Neuronal stem cell (in vitro differentiated cells): ENCODE measurements around the gene KRTAP5-2.

Experiments
- DNase-seq: peaks from one replicate; pipeline ENCODE4 v3.0.0-alpha.2; 2013; ENCODE audit warnings: low spot score
- H2AFZ ChIP-seq: one replicate; pipeline ENCODE4 v1.6.1; 2013; ENCODE audit warnings: mild to moderate bottlenecking, low read length, inconsistent platforms
- H2AK5ac ChIP-seq: 2 replicates; pipeline ENCODE4 v1.6.1; 2013; ENCODE audit warnings: low read depth, mild to moderate bottlenecking, inconsistent platforms, low read length, moderate library complexity, mixed read lengths
- H2BK120ac ChIP-seq: 2 replicates; pipeline ENCODE4 v1.6.1; 2013; ENCODE audit warnings: low read depth, mild to moderate bottlenecking, inconsistent platforms, low read length, moderate library complexity, mixed read lengths
- H2BK12ac ChIP-seq: one replicate; pipeline ENCODE4 v1.6.1; 2013; ENCODE audit warnings: low read length, inconsistent platforms
- H2BK15ac ChIP-seq: 2 replicates; pipeline ENCODE4 v1.6.1; 2013; ENCODE audit warnings: mild to moderate bottlenecking, low read length, inconsistent platforms, mixed read lengths
- H2BK5ac ChIP-seq: one replicate; pipeline ENCODE4 v1.6.1; 2013; ENCODE audit warnings: inconsistent platforms, mild to moderate bottlenecking, low read length, moderate library complexity
- H3K14ac ChIP-seq: one replicate; pipeline ENCODE4 v1.6.1; 2013; ENCODE audit warnings: low read length, inconsistent platforms
- H3K18ac ChIP-seq: 2 replicates; pipeline ENCODE4 v1.6.1; 2013; ENCODE audit warnings: low read length, inconsistent platforms
- H3K23ac ChIP-seq: 2 replicates; pipeline ENCODE4 v1.6.1; 2013; ENCODE audit warnings: low read depth, mild to moderate bottlenecking, mixed read lengths, low read length, inconsistent platforms; ENCODE audit not compliant: poor library complexity
- H3K27ac ChIP-seq: replicated peaks from 3 replicates; pipeline ENCODE4 v1.5.1; 2013; ENCODE audit warnings: low read length, inconsistent platforms
- H3K27me3 ChIP-seq, 3 experiments: 2 replicates each; pipeline ENCODE4 v1.6.1; 2013; ENCODE audit warnings: low read length in 3 of 3, mild to moderate bottlenecking in 2 of 3, inconsistent platforms in 1 of 3, low read depth in 1 of 3, mixed read lengths in 1 of 3, moderate library complexity in 1 of 3; ENCODE audit not compliant: control insufficient read depth in 3 of 3, insufficient read depth in 3 of 3
- H3K36me3 ChIP-seq, 2 donors: replicated peaks in 1 of 2; 2 replicates each; pipeline ENCODE4 v1.6.1; 2013; ENCODE audit warnings: low read length in 2 of 2; ENCODE audit not compliant: control insufficient read depth in 2 of 2, insufficient read depth in 2 of 2
- H3K4ac ChIP-seq: 2 replicates; pipeline ENCODE4 v1.6.1; 2013; ENCODE audit warnings: inconsistent platforms, mild to moderate bottlenecking, low read length, moderate library complexity
- H3K4me1 ChIP-seq, 2 donors: 1 replicate in 1 of 2; 2 replicates in 1 of 2; pipeline ENCODE4 v1.6.1; 2013; ENCODE audit warnings: low read length in 2 of 2, low read depth in 1 of 2; ENCODE audit not compliant: control insufficient read depth in 2 of 2, insufficient read depth in 1 of 2
- H3K4me2 ChIP-seq: one replicate; pipeline ENCODE4 v1.6.1; 2013; ENCODE audit warnings: mild to moderate bottlenecking, low read length, inconsistent platforms; ENCODE audit not compliant: insufficient read depth, poor library complexity, severe bottlenecking
- H3K4me3 ChIP-seq, 2 donors: 2 replicates each; pipeline ENCODE4 v1.5.1; 2013; ENCODE audit warnings: low read length in 2 of 2, mild to moderate bottlenecking in 2 of 2, inconsistent platforms in 1 of 2, moderate library complexity in 1 of 2
- H3K79me1 ChIP-seq: one replicate; pipeline ENCODE4 v1.6.1; 2013; ENCODE audit warnings: low read depth, mild to moderate bottlenecking, inconsistent platforms, low read length, moderate library complexity
- H3K9ac ChIP-seq: one replicate; pipeline ENCODE4 v1.6.1; 2013; ENCODE audit warnings: mild to moderate bottlenecking, low read depth, low read length, inconsistent platforms; ENCODE audit not compliant: poor library complexity
- H3K9me3 ChIP-seq, 2 donors: replicated peaks in 1 of 2; 2 replicates each; pipeline versions ENCODE3 to v1.6.1; 2013; ENCODE audit warnings: low read length in 2 of 2, mild to moderate bottlenecking in 2 of 2, inconsistent platforms in 1 of 2, low read depth in 1 of 2, mixed read lengths in 1 of 2, moderate library complexity in 1 of 2; ENCODE audit not compliant: control insufficient read depth in 2 of 2, insufficient read depth in 1 of 2
- H4K8ac ChIP-seq: one replicate; pipeline ENCODE4 v1.6.1; 2013; ENCODE audit warnings: low read depth, mild to moderate bottlenecking, inconsistent platforms, low read length, moderate library complexity
- H4K91ac ChIP-seq: one replicate; pipeline ENCODE4 v1.6.1; 2013; ENCODE audit warnings: low read length, low read depth, mild to moderate bottlenecking, inconsistent platforms; ENCODE audit not compliant: poor library complexity
- WGBS, 2 donors: extraction: QIAGEN DNeasy Blood & Tissue Kit; methylation state at CpG; one replicate each; pipeline ENCODE4 v1.1.7; 2013; ENCODE audit warnings: missing lambda C conversion rate in 2 of 2, mixed read lengths in 1 of 2; ENCODE audit not compliant: insufficient read length in 2 of 2, insufficient replicate concordance in 1 of 2; ENCODE audit errors: extremely low coverage in 2 of 2; 5-methylcytosine and 5-hydroxymethylcytosine counted together

KRTAP5-2 gene

GRCh38 chr11:1640076-1640946 is 42.2 kb upstream of the KRTAP5-2 start:
- no peak overlapping the region for H2AK5ac ChIP-seq
- no peak overlapping the region for H3K14ac ChIP-seq
- peak overlapping the region; percentile 58 for H2BK15ac ChIP-seq
- H3K18ac ChIP-seq: peak overlapping the region; percentile 48
- H2BK5ac ChIP-seq: no peak overlapping the region
- H2AFZ ChIP-seq: no peak overlapping the region
- H3K4me3 ChIP-seq: no peak overlapping the region
- no peak overlapping the region for H3K23ac ChIP-seq
- H2BK12ac ChIP-seq: no peak overlapping the region
- no CpG with 5 or more reads among the region's 32 CpGs for WGBS, 2 donors
- no peaks in the 10 kb centered on the region for H3K4me1 ChIP-seq
- H3K4me2 ChIP-seq: no peak overlapping the region
- no peak overlapping the region for H3K4ac ChIP-seq
- H3K27ac ChIP-seq: no peak overlapping the region
- peak; percentile 48 for DNase-seq
- peaks cover 0 to 53% (median 0%) of the 10 kb centered on the region in 3 experiments for H3K27me3 ChIP-seq
- no peak overlapping the region for H2BK120ac ChIP-seq
- no peak overlapping the region for H4K8ac ChIP-seq
- no peak overlapping the region for H3K9ac ChIP-seq
- H4K91ac ChIP-seq: no peak overlapping the region
- H3K36me3 ChIP-seq: no peaks in the 10 kb centered on the region
- H3K9me3 ChIP-seq: no peaks in the 10 kb centered on the region
- H3K79me1 ChIP-seq: no peaks in the 10 kb centered on the region

- Histone ChIP-seq H3K27ac (no peak overlapping the region), H3K23ac (no peak overlapping the region), H3K18ac (no peak overlapping the region), H3K36me3 (no peaks in the 10 kb centered on the region), H2BK15ac (no peak overlapping the region), H3K14ac (no peak overlapping the region), H3K4me1 (no peaks in the 10 kb centered on the region), H4K8ac (no peak overlapping the region), H2BK120ac (no peak overlapping the region), H2BK5ac (no peak overlapping the region), H3K4me3 (no peak overlapping the region), H3K4me2 (no peak overlapping the region), H4K91ac (no peak overlapping the region), H3K79me1 (no peaks in the 10 kb centered on the region), H3K4ac (no peak overlapping the region), H2AFZ (no peak overlapping the region), H3K27me3 (peaks cover 0 to 46% (median 0%) of the 10 kb centered on the region in 3 experiments), H3K9ac (no peak overlapping the region), H2AK5ac (no peak overlapping the region), H2BK12ac (no peak overlapping the region), H3K9me3 (no peaks in the 10 kb centered on the region)
- WGBS, 2 donors: no CpG with 5 or more reads among the region's 15 CpGs
- no peak for DNase-seq
Measured at GRCh38 chr11:1639666-1640065, 41.6 kb upstream of the KRTAP5-2 start.

- Histone ChIP-seq H3K4ac (no peak overlapping the region), H2AK5ac (no peak overlapping the region), H3K36me3 (no peaks in the 10 kb centered on the region), H4K91ac (no peak overlapping the region), H3K23ac (no peak overlapping the region), H2AFZ (no peak overlapping the region), H2BK5ac (no peak overlapping the region), H2BK15ac (no peak overlapping the region), H3K4me2 (no peak overlapping the region), H4K8ac (no peak overlapping the region), H3K4me3 (no peak overlapping the region), H3K4me1 (no peaks in the 10 kb centered on the region), H3K14ac (no peak overlapping the region), H2BK120ac (no peak overlapping the region), H2BK12ac (no peak overlapping the region), H3K27me3 (peaks cover 0 to 41% (median 0%) of the 10 kb centered on the region in 3 experiments), H3K9me3 (no peaks in the 10 kb centered on the region), H3K9ac (peak overlapping the region; percentile 75), H3K18ac (no peak overlapping the region), H3K27ac (no peak overlapping the region), H3K79me1 (no peaks in the 10 kb centered on the region)
- no CpG with 5 or more reads among the region's 18 CpGs for WGBS, 2 donors
- DNase-seq: no peak
Measured at GRCh38 chr11:1639102-1639620, 41.1 kb upstream of the KRTAP5-2 start.

GRCh38 chr11:1638344-1638743 is 40.2 kb upstream of the KRTAP5-2 start:
- H2AK5ac ChIP-seq: no peak overlapping the region
- H4K91ac ChIP-seq: no peak overlapping the region
- H3K14ac ChIP-seq: no peak overlapping the region
- no peaks in the 10 kb centered on the region for H3K36me3 ChIP-seq
- H3K18ac ChIP-seq: no peak overlapping the region
- DNase-seq: no peak
- WGBS, 2 donors: no CpG with 5 or more reads among the region's 8 CpGs
- no peak overlapping the region for H2AFZ ChIP-seq
- H3K4me1 ChIP-seq: no peaks in the 10 kb centered on the region
- no peak overlapping the region for H2BK120ac ChIP-seq
- H3K79me1 ChIP-seq: no peaks in the 10 kb centered on the region
- H3K4me2 ChIP-seq: no peak overlapping the region
- no peak overlapping the region for H3K4ac ChIP-seq
- no peak overlapping the region for H3K4me3 ChIP-seq
- H3K27ac ChIP-seq: no peak overlapping the region
- H4K8ac ChIP-seq: no peak overlapping the region
- no peak overlapping the region for H3K9ac ChIP-seq
- no peak overlapping the region for H2BK12ac ChIP-seq
- H3K9me3 ChIP-seq: no peaks in the 10 kb centered on the region
- H3K27me3 ChIP-seq: peaks cover 0 to 41% (median 0%) of the 10 kb centered on the region in 3 experiments
- no peak overlapping the region for H3K23ac ChIP-seq
- H2BK15ac ChIP-seq: no peak overlapping the region
- no peak overlapping the region for H2BK5ac ChIP-seq
